Ectodermal cell (in vitro differentiated cells): ENCODE data around the gene LRP1B.
"Not testable (repeated sequence)": the region's sequence is repeated elsewhere in the genome, so short reads cannot be mapped to it uniquely, and the experiment has no call there.

Experiments used
- H3K27ac ChIP-seq: 2 replicates; pipeline ENCODE4 v1.7.0; 2013; ENCODE audit warnings: mild to moderate bottlenecking, low read depth, low read length; ENCODE audit not compliant: insufficient read depth, poor library complexity, severe bottlenecking
- H3K27me3 ChIP-seq: 2 replicates; pipeline ENCODE4 v1.7.0; 2013; ENCODE audit warnings: mild to moderate bottlenecking, low read length; ENCODE audit not compliant: insufficient read depth, control insufficient read depth, poor library complexity, severe bottlenecking
- H3K36me3 ChIP-seq: one replicate; pipeline ENCODE4 v1.7.0; 2013; ENCODE audit warnings: low read length; ENCODE audit not compliant: control insufficient read depth, insufficient read depth
- H3K4me1 ChIP-seq: one replicate; pipeline ENCODE4 v1.7.0; 2013; ENCODE audit warnings: low read length; ENCODE audit not compliant: control insufficient read depth, insufficient read depth
- H3K4me3 ChIP-seq: 2 replicates; pipeline ENCODE4 v1.7.0; 2013; ENCODE audit warnings: low read depth, low read length, control low read depth; ENCODE audit not compliant: insufficient read depth
- H3K9me3 ChIP-seq: 2 replicates; pipeline ENCODE4 v1.7.0; 2013; ENCODE audit warnings: mild to moderate bottlenecking, low read length, moderate library complexity; ENCODE audit not compliant: control insufficient read depth
- WGBS, 2 experiments: methylation state at CpG; one replicate each; pipeline ENCODE4 v1.1.7; 2013; ENCODE audit warnings: missing lambda C conversion rate in 2 of 2; 5-methylcytosine and 5-hydroxymethylcytosine counted together

LRP1B gene

GRCh38 chr2:140440815-140441214 is 1690.0 kb downstream of the LRP1B start:
- Histone ChIP-seq H3K9me3 (no peaks in the 10 kb centered on the region), H3K4me1 (no peaks in the 10 kb centered on the region), H3K4me3 (no peak overlapping the region), H3K36me3 (no peaks in the 10 kb centered on the region), H3K27me3 (no peaks in the 10 kb centered on the region), H3K27ac (no peak overlapping the region)
- no CpG with 5 or more reads among the region's 2 CpGs for whole genome bisulfite sequencing, 2 experiments

GRCh38 chr2:140436936-140437335 is 1693.9 kb downstream of the LRP1B start:
- H3K36me3 ChIP-seq: no peaks in the 10 kb centered on the region
- H3K27ac ChIP-seq: no peak overlapping the region
- 79 to 82% methylated on average over 5 of the region's 5 CpGs for WGBS, 2 experiments
- H3K9me3 ChIP-seq: no peaks in the 10 kb centered on the region
- H3K27me3 ChIP-seq: no peaks in the 10 kb centered on the region
- no peak overlapping the region for H3K4me3 ChIP-seq
- H3K4me1 ChIP-seq: no peaks in the 10 kb centered on the region

- WGBS, 2 experiments: 94 to 96% methylated on average over 18 of the region's 18 CpGs
- H3K9me3 ChIP-seq, H3K27ac ChIP-seq, H3K36me3 ChIP-seq, H3K4me1 ChIP-seq, H3K4me3 ChIP-seq, H3K27me3 ChIP-seq: not testable (repeated sequence)
These were observed 1703.8 kb downstream of the LRP1B start for GRCh38 chr2:140427033-140427432.

- 81 to 90% methylated on average over 1 to 2 of the region's 2 CpGs for WGBS, 2 experiments
- Histone ChIP-seq H3K9me3 (no peaks in the 10 kb centered on the region), H3K27me3 (no peaks in the 10 kb centered on the region), H3K36me3 (no peaks in the 10 kb centered on the region), H3K27ac (no peak overlapping the region), H3K4me1 (no peaks in the 10 kb centered on the region), H3K4me3 (no peak overlapping the region)
These were observed 1706.3 kb downstream of the LRP1B start for GRCh38 chr2:140424471-140424870.

GRCh38 chr2:140422759-140423158 is 1708.1 kb downstream of the LRP1B start:
- Histone ChIP-seq H3K36me3 (no peaks in the 10 kb centered on the region), H3K27ac (no peak overlapping the region), H3K27me3 (no peaks in the 10 kb centered on the region), H3K4me1 (no peaks in the 10 kb centered on the region), H3K4me3 (no peak overlapping the region), H3K9me3 (no peaks in the 10 kb centered on the region)
- 92 to 95% methylated on average over 5 to 7 of the region's 7 CpGs for WGBS, 2 experiments

GRCh38 chr2:140417504-140417903 is 1713.3 kb downstream of the LRP1B start:
- 90 to 97% methylated on average over 3 of the region's 3 CpGs for WGBS, 2 experiments
- Histone ChIP-seq H3K4me3 (no peak overlapping the region), H3K4me1 (no peaks in the 10 kb centered on the region), H3K27ac (no peak overlapping the region), H3K36me3 (no peaks in the 10 kb centered on the region), H3K27me3 (no peaks in the 10 kb centered on the region), H3K9me3 (no peaks in the 10 kb centered on the region)

GRCh38 chr2:140416577-140416976 is 1714.2 kb downstream of the LRP1B start:
- Histone ChIP-seq H3K27me3 (no peaks in the 10 kb centered on the region), H3K36me3 (no peaks in the 10 kb centered on the region), H3K4me3 (no peak overlapping the region), H3K27ac (no peak overlapping the region), H3K4me1 (no peaks in the 10 kb centered on the region), H3K9me3 (no peaks in the 10 kb centered on the region)
- 93 to 95% methylated on average over 1 of the region's 1 CpG for WGBS, 2 experiments

- not testable (repeated sequence) for H3K27ac ChIP-seq, H3K36me3 ChIP-seq, H3K9me3 ChIP-seq, H3K4me1 ChIP-seq, H3K27me3 ChIP-seq, H3K4me3 ChIP-seq
- WGBS, 2 experiments: 75 to 79% methylated on average over 4 of the region's 4 CpGs
These were observed 1715.8 kb downstream of the LRP1B start for GRCh38 chr2:140415035-140415434.

GRCh38 chr2:140410695-140411094 is 1720.1 kb downstream of the LRP1B start:
- H3K27me3 ChIP-seq: no peaks in the 10 kb centered on the region
- H3K27ac ChIP-seq: no peak overlapping the region
- H3K9me3 ChIP-seq: no peaks in the 10 kb centered on the region
- no peak overlapping the region for H3K4me3 ChIP-seq
- H3K36me3 ChIP-seq: no peaks in the 10 kb centered on the region
- 81 to 100% methylated on average over 1 to 2 of the region's 2 CpGs for WGBS, 2 experiments
- H3K4me1 ChIP-seq: no peaks in the 10 kb centered on the region

- Histone ChIP-seq H3K27me3 (no peaks in the 10 kb centered on the region), H3K9me3 (no peaks in the 10 kb centered on the region), H3K36me3 (no peaks in the 10 kb centered on the region), H3K27ac (no peak overlapping the region), H3K4me1 (no peaks in the 10 kb centered on the region), H3K4me3 (no peak overlapping the region)
- 83 to 94% methylated on average over 2 of the region's 2 CpGs for WGBS, 2 experiments
These were observed 1729.8 kb downstream of the LRP1B start for GRCh38 chr2:140401056-140401455.

- 85 to 94% methylated on average over 1 to 2 of the region's 2 CpGs for WGBS, 2 experiments
- Histone ChIP-seq H3K4me3 (no peak overlapping the region), H3K36me3 (no peaks in the 10 kb centered on the region), H3K9me3 (no peaks in the 10 kb centered on the region), H3K27ac (no peak overlapping the region), H3K27me3 (no peaks in the 10 kb centered on the region), H3K4me1 (no peaks in the 10 kb centered on the region)
These were observed 1738.0 kb downstream of the LRP1B start for GRCh38 chr2:140392824-140393223.
